ENCODE measurements around the gene ALOX5.

GRCh38 chr10:45370202-45370955, 3.6 kb upstream of the ALOX5 start:
- TF ChIP-seq, protein P1, sequence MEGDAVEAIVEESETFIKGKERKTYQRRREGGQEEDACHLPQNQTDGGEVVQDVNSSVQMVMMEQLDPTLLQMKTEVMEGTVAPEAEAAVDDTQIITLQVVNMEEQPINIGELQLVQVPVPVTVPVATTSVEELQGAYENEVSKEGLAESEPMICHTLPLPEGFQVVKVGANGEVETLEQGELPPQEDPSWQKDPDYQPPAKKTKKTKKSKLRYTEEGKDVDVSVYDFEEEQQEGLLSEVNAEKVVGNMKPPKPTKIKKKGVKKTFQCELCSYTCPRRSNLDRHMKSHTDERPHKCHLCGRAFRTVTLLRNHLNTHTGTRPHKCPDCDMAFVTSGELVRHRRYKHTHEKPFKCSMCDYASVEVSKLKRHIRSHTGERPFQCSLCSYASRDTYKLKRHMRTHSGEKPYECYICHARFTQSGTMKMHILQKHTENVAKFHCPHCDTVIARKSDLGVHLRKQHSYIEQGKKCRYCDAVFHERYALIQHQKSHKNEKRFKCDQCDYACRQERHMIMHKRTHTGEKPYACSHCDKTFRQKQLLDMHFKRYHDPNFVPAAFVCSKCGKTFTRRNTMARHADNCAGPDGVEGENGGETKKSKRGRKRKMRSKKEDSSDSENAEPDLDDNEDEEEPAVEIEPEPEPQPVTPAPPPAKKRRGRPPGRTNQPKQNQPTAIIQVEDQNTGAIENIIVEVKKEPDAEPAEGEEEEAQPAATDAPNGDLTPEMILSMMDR (IDR thresholded peaks at IDR 0.05; ENCODE audit: low read length): no peak
- TF ChIP-seq EZH2 (optimal IDR thresholded peaks at IDR 0.05; ENCODE audit: low read depth, low read length): no peak
